Cerebellar cortex (tissue), 1 donor: ENCODE results near the gene PGAM2.

Source experiments
- DNase-seq: peaks from one replicate; pipeline ENCODE4 v3.0.0-alpha.2; 2015; ENCODE audit warnings: low spot score

The PGAM2 gene

GRCh38 chr7:44103566-44103922 lies 38.2 kb upstream of the PGAM2 start:
- no peak for DNase-seq

DNA sequence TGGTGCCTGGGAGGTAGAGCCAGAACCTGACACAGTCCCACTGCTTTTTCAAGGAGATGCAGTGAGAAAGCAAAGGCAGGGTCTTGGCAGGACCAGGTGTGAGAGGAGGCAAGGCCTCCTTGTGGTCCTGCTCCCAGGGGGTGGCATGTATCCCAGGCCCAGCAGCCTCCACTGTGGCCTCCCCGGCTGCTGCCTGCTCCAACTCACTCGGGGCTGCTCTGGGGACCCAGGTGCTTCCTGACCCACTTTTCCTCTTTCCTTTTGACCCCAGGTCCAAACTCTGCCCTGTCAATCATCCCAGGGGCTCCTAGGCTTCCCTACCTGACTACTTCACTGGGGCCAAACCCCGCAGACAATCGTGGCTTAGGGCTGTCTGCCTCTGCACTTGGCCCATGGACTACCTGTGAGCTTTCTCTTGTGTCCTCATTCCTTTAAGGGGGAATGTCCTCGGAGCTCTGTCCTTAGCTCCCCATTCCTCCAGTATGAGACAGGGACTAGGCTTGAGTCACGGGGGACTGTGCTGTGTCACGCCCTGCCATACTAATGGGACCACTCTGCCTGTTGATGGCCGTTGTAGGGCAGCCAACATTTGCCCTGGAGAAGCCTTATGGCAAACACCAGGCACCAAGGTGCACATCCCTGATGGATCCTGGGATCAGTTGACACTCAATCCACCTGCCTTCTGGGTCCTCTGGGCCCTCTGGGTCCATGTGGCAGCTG lies 37.6 kb upstream of the PGAM2 start:
- DNase-seq = no peak

DNA sequence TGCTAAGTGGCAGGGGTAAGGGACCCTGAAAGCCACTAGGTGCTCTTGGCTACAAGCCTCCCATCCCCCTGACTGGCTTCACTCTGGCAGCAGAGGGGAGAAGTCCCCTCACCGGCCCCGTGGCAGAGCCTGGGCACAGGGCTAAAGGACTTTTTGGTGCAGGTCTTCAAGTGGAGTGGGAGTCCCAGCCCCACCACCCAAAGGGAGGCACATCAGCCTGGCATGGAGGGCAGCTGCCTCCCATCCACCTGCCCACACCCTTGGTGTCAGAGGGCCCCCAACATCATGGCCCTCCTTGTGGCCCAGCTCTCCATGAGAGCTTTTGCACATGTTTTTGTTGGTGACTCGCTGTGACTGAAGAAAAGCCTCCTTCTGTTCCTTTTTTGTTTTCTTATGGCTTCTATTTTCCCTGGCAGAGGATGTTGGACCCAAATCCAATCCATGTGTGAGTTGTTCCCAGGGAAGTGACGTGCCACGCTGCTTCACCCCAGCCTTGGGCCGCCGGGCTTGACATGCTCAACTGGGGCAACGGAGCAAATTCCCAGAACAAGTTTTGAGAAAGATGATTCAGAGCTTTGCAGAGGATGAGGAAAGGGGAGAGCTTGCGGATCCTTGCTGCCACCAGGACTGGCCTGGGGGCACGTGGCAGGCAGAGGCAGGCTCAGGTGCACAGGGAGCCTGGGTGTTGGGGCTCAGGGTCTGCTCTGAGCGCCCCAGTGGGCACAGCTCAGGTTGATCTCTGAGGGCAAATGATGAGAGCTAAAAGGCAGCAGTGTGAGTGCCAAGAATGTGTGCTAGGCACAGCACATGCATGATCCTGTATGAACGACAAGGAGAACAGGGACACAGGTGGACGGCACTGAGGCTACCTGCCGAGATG lies 36.8 kb upstream of the PGAM2 start:
- DNase-seq = no peak

DNA sequence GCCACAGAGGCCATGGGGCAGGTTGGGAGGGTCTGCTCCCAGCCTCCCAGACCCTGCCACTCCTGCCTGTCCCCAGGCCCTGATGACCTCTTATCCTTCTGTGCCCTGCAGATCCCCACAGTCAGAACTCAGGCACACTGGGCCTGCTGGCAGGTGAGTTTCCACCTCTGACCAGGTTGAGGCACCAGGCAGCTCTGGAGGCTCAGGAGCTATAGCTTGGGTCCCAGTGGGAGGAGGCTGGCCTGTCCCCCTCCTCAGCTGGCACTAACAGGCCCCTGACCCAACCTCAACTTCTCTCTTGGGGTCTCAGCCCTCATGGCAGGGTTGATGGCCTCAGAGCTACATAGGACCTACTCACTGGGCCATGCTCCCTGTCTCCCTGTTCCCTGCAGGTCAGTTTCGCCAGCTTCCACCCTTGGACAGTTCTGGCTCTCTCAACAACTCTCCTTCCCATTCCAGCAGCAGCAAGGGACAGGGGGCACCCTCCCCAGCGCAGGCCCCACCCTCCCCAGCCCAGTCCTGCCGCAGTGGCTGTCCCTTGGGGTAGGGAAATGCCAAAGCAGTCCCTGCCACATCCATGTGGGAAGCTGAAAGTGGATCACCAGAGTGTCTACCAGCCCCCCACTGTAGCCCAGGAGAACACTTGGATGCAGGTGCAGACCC lies 36.1 kb upstream of the PGAM2 start:
- no peak for DNase-seq

- no peak for DNase-seq
Measured at GRCh38 chr7:44100458-44101302, 35.3 kb upstream of the PGAM2 start.

- DNase-seq = no peak
Measured at GRCh38 chr7:44099669-44100068, 34.3 kb upstream of the PGAM2 start.

GRCh38 chr7:44098092-44099068 lies 33.0 kb upstream of the PGAM2 start:
- no peak for DNase-seq

- no peak for DNase-seq
Measured at GRCh38 chr7:44097064-44097932, 31.9 kb upstream of the PGAM2 start.

GRCh38 chr7:44096326-44096881 lies 31.0 kb upstream of the PGAM2 start:
- no peak for DNase-seq

DNA sequence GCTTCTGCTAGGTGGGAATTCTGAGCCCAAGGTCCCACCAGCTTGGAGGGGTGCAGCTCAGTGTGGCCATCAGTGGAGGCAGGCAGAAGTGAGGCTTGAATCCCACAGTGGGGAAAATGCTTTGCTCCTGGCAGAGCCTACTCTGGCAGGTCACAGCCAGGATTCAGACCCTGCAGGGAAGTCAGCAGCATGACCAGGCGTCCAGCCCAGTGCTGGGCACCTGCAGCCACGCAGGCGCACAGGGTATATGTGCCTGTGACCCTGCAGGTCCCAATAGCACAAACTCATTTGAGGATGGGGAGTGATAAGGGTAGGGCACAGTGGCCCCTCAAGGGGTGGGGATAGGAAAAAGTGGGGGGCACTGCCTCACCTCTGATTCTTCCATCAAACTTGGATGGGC lies 30.4 kb upstream of the PGAM2 start:
- no peak for DNase-seq

- no peak for DNase-seq
Measured at GRCh38 chr7:44094883-44095592, 29.7 kb upstream of the PGAM2 start.

DNA sequence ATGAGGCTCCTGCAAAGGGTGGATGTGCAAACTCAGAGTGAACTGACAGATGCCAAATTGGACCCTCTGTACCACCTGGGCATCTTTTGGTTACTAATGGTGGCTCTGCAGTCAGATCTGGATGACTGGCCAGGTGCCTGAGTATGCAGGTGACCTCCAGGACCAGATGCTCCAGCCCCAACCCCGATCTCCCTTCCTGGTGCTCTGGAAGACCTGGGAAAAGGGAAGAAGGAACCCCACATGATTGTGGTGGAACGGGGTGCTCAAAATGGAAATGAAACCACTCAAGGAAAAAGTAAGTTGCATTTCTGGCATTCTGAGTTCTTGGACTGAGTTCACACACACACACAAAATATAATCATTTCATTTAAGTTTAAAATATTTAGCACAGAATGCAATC lies 29.0 kb upstream of the PGAM2 start:
- no peak for DNase-seq

DNA sequence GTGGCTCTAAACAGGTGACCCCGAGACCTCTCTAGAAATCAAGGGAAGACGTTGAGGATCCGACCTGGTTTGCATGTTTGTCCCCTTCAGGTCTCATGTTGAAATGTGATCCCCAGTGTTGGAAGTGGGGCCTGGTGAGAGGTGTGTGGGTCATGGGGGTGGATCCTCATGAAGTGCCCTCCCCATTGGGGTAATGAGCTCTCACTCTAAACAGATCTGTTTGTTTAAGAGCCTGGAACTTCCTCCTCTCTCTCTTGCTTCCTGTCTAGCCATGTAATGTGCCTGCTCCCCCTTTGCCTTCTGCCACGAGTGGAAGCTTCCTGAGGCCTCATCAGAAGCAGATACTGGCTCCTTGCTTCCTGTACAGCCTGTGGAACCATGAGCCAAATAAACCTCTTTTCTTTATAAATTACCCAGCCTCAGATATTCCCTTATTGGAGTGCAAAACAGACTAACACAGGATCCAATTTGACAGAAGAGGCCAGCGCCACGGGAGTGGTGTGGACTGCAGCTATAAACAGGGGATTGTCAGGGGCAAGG lies 27.8 kb upstream of the PGAM2 start:
- DNase-seq = no peak

GRCh38 chr7:44087911-44088838 lies 22.8 kb upstream of the PGAM2 start:
- peak; percentile 53 for DNase-seq

GRCh38 chr7:44086627-44087026 lies 21.3 kb upstream of the PGAM2 start:
- no peak for DNase-seq

DNA sequence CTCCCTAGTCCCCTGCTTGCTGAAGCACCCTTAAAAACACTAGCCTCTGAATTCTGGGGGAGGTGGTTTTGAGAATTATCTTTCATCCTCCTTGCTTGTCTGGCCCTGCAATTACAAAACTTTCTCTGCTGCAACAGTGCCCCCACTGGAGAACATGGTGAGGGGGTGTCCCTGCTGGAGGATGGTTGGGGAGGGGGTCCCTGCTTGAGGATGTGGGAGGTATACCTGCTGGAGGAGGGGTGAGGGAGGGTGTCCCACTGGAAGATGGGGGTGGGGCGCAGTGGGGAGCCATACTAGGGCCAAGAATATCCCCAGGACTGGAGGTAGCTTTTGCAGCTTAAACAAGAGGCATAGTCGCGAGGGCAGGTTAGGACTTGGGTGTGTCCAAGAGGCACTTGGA lies 20.2 kb upstream of the PGAM2 start:
- DNase-seq = no peak

GRCh38 chr7:44084701-44085100 lies 19.3 kb upstream of the PGAM2 start:
- no peak for DNase-seq
